ENCODE results near the gene NCK2. TPM values are rescaled to one million over a fixed set of nuclear protein-coding genes. Genes with fewer than 3 reads are reported as not detected.

The NCK2 gene
- total RNA-seq, 4 donors from 2014 or later: 56.1 to 69.6 (median 58.7) TPM

- H3K4me3 ChIP-seq (ENCODE audit: low read depth, poor library complexity, severe bottlenecking): no peak overlapping the region
- peak in 1 of 2 donors; percentile 69 for DNase-seq (ENCODE audit: low spot score in 2 of 2)
- no peak for TF ChIP-seq CTCF (IDR thresholded peaks at IDR 0.05)
- no peak for TF ChIP-seq POLR2A (IDR thresholded peaks at IDR 0.05)
- intact Hi-C loops (cut with DNase I; ENCODE audit: low total_unique reads): no loop called here
- WGBS, 2 donors: 69 to 70% methylated on average over 9 of the region's 9 CpGs
Measured at GRCh38 chr2:105764059-105764458, 19.3 kb downstream of the NCK2 start.

- TF ChIP-seq CTCF (IDR thresholded peaks at IDR 0.05) (no peak), POLR2A (IDR thresholded peaks at IDR 0.05) (no peak)
- H3K4me3 ChIP-seq (ENCODE audit: low read depth, poor library complexity, severe bottlenecking): no peak overlapping the region
- intact Hi-C loops (cut with DNase I; ENCODE audit: low total_unique reads): no loop called here
- WGBS, 2 donors: 76 to 81% methylated on average over 10 of the region's 10 CpGs
- DNase-seq (ENCODE audit: low spot score in 2 of 2): peak in 1 of 2 donors; percentile 65
Measured at GRCh38 chr2:105765415-105766299, 20.9 kb downstream of the NCK2 start.

GRCh38 chr2:105766300-105766866 lies 21.7 kb downstream of the NCK2 start:
- TF ChIP-seq CTCF (IDR thresholded peaks at IDR 0.05) (no peak), POLR2A (IDR thresholded peaks at IDR 0.05) (no peak)
- DNase-seq (ENCODE audit: low spot score in 2 of 2): peak in 1 of 2 donors; percentile 34
- WGBS, 2 donors: 84 to 91% methylated on average over 7 of the region's 7 CpGs
- intact Hi-C loops (cut with DNase I; ENCODE audit: low total_unique reads): no loop called here
- H3K4me3 ChIP-seq (ENCODE audit: low read depth, poor library complexity, severe bottlenecking): no peak overlapping the region

- 82 to 98% methylated on average over 6 of the region's 6 CpGs for WGBS, 2 donors
- TF ChIP-seq CTCF (IDR thresholded peaks at IDR 0.05): no peak
- TF ChIP-seq POLR2A (IDR thresholded peaks at IDR 0.05): no peak
- H3K4me3 ChIP-seq (ENCODE audit: low read depth, poor library complexity, severe bottlenecking): no peak overlapping the region
- peak in 1 of 2 donors; percentile 56 for DNase-seq (ENCODE audit: low spot score in 2 of 2)
- intact Hi-C loops (cut with DNase I; ENCODE audit: low total_unique reads): no loop called here
Measured at GRCh38 chr2:105768176-105768575, 23.5 kb downstream of the NCK2 start.

GRCh38 chr2:105768961-105769452 lies 24.3 kb downstream of the NCK2 start:
- TF ChIP-seq CTCF (IDR thresholded peaks at IDR 0.05): no peak
- TF ChIP-seq POLR2A (IDR thresholded peaks at IDR 0.05): no peak
- WGBS, 2 donors: 58 to 68% methylated on average over 6 of the region's 6 CpGs
- DNase-seq (ENCODE audit: low spot score in 2 of 2): no peak
- intact Hi-C loops (cut with DNase I; ENCODE audit: low total_unique reads): no loop called here
- H3K4me3 ChIP-seq (ENCODE audit: low read depth, poor library complexity, severe bottlenecking): no peak overlapping the region
